Measurements from ENCODE around the gene PODNL1.

DNA sequence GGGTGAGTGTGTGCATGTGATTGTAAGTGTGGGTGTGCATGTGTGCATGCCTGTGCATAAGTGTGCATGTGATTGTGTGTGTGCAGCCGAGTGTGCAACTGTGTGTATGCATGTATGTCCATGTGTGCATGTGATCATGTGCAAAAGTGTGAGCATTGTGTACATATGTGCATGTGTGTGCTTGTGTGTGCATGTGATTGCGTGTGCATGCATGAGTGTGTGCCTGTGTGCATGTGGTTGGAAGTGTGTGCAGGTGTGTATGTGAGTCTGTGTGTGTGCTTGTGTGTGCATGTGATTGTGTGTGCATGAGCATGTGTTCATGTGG, 3.5 kb downstream of the PODNL1 start:
- TF ChIP-seq POLR2AphosphoS5 (IDR thresholded peaks at IDR 0.05) = no peak
- no peak for TF ChIP-seq POLR2A (IDR thresholded peaks at IDR 0.05)
